ENCODE data around the gene YPEL4.

DNA sequence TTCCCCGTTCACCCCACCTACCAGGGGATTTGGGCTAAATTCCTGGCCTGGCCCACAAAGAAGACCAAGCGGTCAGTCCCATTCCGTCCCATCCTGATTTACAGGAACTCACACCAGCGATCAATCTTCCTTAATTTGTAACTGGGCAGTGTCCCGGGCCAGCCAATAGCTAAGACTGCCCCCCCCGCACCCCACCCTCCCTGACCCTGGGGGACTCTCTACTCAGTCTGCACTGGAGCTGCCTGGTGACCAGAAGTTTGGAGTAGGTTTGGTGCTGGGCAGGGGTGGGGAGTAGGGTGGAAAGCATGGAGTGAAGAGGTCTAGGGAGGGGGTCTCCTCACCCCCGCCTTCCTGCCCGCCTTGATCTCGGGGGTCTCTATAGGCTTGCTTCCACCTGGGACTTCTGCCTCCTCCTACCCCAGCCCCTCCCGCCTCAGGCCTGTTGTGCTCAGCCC lies 52.2 kb downstream of the YPEL4 start, which contains the start of gene SERPING1:
- TF ChIP-seq, protein P1, sequence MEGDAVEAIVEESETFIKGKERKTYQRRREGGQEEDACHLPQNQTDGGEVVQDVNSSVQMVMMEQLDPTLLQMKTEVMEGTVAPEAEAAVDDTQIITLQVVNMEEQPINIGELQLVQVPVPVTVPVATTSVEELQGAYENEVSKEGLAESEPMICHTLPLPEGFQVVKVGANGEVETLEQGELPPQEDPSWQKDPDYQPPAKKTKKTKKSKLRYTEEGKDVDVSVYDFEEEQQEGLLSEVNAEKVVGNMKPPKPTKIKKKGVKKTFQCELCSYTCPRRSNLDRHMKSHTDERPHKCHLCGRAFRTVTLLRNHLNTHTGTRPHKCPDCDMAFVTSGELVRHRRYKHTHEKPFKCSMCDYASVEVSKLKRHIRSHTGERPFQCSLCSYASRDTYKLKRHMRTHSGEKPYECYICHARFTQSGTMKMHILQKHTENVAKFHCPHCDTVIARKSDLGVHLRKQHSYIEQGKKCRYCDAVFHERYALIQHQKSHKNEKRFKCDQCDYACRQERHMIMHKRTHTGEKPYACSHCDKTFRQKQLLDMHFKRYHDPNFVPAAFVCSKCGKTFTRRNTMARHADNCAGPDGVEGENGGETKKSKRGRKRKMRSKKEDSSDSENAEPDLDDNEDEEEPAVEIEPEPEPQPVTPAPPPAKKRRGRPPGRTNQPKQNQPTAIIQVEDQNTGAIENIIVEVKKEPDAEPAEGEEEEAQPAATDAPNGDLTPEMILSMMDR (conservative IDR thresholded peaks at IDR 0.05; ENCODE audit: low read length), result no peak
- TF ChIP-seq EZH2phosphoT487 (IDR thresholded peaks at IDR 0.05; ENCODE audit: borderline replicate concordance), result no peak
